Measurements from ENCODE around the gene FOXO6. TPM values are rescaled to one million over a fixed set of nuclear protein-coding genes. Genes with fewer than 3 reads are reported as not detected.

Gene FOXO6
- total RNA-seq, 1 experiment from 2014 or later: 5.4 TPM

GRCh38 chr1:41390166-41390565 lies 28.9 kb downstream of the FOXO6 start (continued):
- TF ChIP-seq ZNF512 (CRISPR knock-in tag; IDR thresholded peaks at IDR 0.05; ENCODE audit: borderline replicate concordance): no peak
- no peak for TF ChIP-seq JAZF1 (CRISPR knock-in tag; IDR thresholded peaks at IDR 0.05)
- TF ChIP-seq ZNF396 (CRISPR knock-in tag; IDR thresholded peaks at IDR 0.05; ENCODE audit: borderline replicate concordance): no peak
- no peak for TF ChIP-seq ZNF317 (CRISPR knock-in tag; IDR thresholded peaks at IDR 0.05; ENCODE audit: borderline replicate concordance, low read depth)
- TF ChIP-seq ZNF671 (CRISPR knock-in tag; IDR thresholded peaks at IDR 0.05): no peak
- no peak for TF ChIP-seq NFATC4 (CRISPR knock-in tag; IDR thresholded peaks at IDR 0.05)
- TF ChIP-seq, protein P1, sequence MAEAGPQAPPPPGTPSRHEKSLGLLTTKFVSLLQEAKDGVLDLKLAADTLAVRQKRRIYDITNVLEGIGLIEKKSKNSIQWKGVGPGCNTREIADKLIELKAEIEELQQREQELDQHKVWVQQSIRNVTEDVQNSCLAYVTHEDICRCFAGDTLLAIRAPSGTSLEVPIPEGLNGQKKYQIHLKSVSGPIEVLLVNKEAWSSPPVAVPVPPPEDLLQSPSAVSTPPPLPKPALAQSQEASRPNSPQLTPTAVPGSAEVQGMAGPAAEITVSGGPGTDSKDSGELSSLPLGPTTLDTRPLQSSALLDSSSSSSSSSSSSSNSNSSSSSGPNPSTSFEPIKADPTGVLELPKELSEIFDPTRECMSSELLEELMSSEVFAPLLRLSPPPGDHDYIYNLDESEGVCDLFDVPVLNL (CRISPR knock-in tag; IDR thresholded peaks at IDR 0.05; ENCODE audit: borderline replicate concordance, low read depth): no peak

DNA sequence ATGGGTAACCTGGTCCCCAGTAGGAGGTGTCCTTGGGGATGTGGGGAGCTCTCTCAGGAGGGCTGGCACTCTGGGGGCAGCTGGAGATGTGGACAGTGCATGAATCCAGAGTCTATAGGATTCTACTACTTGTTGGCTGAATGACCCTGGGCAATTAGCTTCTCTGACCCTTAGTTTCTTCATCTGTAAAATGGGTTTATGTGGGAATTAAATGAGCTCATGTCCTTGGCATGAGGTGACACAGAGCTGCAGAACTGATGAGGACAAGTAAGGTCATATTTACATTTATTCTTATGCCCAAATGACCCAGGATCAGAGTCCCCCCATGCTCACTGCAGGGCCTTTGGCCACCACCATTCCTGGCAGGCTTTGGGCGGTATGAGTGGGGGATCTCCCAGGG lies 29.3 kb downstream of the FOXO6 start:
- CTCF ChIA-PET: interaction anchor here (0.8 kb wide), 1 partner anchor 20 kb away, joined by 3 read pairs; no protein-coding TSS in a partner anchor
- peaks cover 10% of the 10 kb centered on the region for H3K27me3 Mint-ChIP-seq (ENCODE audit: low read depth)

DNA sequence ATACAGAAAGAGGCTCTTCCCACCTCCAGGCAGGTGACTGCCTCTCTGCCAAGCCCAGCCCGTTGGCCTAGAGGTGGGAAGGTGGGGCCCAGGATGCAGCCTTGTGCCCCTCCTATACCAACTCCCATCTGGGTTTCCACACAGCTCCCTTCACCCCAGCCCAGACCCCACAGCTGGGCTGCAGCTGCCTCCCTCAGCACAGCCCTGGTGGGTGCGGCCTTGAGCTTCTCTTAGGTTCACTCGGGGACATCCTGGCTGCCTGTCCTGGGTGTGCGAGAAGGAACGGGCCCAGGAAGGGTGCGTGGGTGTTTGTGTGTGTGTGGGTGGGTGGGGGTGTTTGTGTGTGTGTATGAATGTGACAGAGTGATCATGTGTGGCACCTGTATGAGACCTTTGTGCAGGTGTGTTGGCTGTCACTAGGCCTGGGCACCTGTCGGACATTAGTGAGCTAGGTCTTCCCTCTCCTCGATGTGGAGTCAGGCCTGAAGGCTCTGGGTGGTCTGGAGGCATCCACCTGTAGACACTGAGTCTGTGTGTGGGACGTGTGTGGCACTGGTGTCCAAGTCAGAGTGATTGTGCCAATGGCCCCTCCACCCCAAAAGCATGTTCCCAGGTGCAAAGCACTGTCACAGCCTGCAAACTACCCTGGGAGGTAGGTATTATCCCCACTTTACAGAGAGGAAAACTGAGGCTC lies 30.7 kb downstream of the FOXO6 start:
- H3K9me3 Mint-ChIP-seq: no peaks in the 10 kb centered on the region
- DNase-seq (ENCODE audit: low spot score) (no peak), ATAC-seq (no peak)
- no peaks in the 10 kb centered on the region; the same call in 1 of the 2 replicates for H3K27me3 Mint-ChIP-seq (ENCODE audit: low read depth)
- H3K36me3 Mint-ChIP-seq: no peaks in the 10 kb centered on the region
- ChIA-PET POLR2A (interaction anchor here (0.6 kb wide), 1 partner anchor 30 kb away, joined by 4 read pairs; no protein-coding TSS in a partner anchor), CTCF (interaction anchor here (0.9 to 5.2 kb wide), 4 partner anchors 25 to 92 kb away, joined by 3 to 106 read pairs (median 25); partner anchors contain the start of genes EDN2 and FOXO6)
- no peak overlapping the region for H3K4me3 Mint-ChIP-seq
- H3K27ac Mint-ChIP-seq: no peak overlapping the region
- H3K4me1 Mint-ChIP-seq: peaks cover 65% of the 10 kb centered on the region
- TF ChIP-seq MLX (CRISPR knock-in tag; IDR thresholded peaks at IDR 0.05) (no peak), ZMAT4 (CRISPR knock-in tag; IDR thresholded peaks at IDR 0.05) (no peak), SMAD3 (CRISPR knock-in tag; IDR thresholded peaks at IDR 0.05; ENCODE audit: borderline replicate concordance) (no peak), GRHL2 (CRISPR knock-in tag; IDR thresholded peaks at IDR 0.05; ENCODE audit: insufficient replicate concordance, severe bottlenecking) (no peak), ZNF317 (CRISPR knock-in tag; IDR thresholded peaks at IDR 0.05; ENCODE audit: borderline replicate concordance, low read depth) (no peak), USF1 (CRISPR knock-in tag; IDR thresholded peaks at IDR 0.05) (no peak), ZNF219 (CRISPR knock-in tag; IDR thresholded peaks at IDR 0.05; ENCODE audit: borderline replicate concordance) (no peak), ZNF512 (CRISPR knock-in tag; IDR thresholded peaks at IDR 0.05; ENCODE audit: borderline replicate concordance) (no peak), NR2C2 (CRISPR knock-in tag; IDR thresholded peaks at IDR 0.05) (no peak), TEAD4 (CRISPR knock-in tag; IDR thresholded peaks at IDR 0.05) (no peak)
- TF ChIP-seq, protein P2, sequence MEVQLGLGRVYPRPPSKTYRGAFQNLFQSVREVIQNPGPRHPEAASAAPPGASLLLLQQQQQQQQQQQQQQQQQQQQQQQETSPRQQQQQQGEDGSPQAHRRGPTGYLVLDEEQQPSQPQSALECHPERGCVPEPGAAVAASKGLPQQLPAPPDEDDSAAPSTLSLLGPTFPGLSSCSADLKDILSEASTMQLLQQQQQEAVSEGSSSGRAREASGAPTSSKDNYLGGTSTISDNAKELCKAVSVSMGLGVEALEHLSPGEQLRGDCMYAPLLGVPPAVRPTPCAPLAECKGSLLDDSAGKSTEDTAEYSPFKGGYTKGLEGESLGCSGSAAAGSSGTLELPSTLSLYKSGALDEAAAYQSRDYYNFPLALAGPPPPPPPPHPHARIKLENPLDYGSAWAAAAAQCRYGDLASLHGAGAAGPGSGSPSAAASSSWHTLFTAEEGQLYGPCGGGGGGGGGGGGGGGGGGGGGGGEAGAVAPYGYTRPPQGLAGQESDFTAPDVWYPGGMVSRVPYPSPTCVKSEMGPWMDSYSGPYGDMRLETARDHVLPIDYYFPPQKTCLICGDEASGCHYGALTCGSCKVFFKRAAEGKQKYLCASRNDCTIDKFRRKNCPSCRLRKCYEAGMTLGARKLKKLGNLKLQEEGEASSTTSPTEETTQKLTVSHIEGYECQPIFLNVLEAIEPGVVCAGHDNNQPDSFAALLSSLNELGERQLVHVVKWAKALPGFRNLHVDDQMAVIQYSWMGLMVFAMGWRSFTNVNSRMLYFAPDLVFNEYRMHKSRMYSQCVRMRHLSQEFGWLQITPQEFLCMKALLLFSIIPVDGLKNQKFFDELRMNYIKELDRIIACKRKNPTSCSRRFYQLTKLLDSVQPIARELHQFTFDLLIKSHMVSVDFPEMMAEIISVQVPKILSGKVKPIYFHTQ (CRISPR knock-in tag; IDR thresholded peaks at IDR 0.05): no peak
- TF ChIP-seq, protein P3, sequence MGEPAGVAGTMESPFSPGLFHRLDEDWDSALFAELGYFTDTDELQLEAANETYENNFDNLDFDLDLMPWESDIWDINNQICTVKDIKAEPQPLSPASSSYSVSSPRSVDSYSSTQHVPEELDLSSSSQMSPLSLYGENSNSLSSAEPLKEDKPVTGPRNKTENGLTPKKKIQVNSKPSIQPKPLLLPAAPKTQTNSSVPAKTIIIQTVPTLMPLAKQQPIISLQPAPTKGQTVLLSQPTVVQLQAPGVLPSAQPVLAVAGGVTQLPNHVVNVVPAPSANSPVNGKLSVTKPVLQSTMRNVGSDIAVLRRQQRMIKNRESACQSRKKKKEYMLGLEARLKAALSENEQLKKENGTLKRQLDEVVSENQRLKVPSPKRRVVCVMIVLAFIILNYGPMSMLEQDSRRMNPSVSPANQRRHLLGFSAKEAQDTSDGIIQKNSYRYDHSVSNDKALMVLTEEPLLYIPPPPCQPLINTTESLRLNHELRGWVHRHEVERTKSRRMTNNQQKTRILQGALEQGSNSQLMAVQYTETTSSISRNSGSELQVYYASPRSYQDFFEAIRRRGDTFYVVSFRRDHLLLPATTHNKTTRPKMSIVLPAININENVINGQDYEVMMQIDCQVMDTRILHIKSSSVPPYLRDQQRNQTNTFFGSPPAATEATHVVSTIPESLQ (CRISPR knock-in tag; IDR thresholded peaks at IDR 0.05): no peak
- TF ChIP-seq, protein P4, sequence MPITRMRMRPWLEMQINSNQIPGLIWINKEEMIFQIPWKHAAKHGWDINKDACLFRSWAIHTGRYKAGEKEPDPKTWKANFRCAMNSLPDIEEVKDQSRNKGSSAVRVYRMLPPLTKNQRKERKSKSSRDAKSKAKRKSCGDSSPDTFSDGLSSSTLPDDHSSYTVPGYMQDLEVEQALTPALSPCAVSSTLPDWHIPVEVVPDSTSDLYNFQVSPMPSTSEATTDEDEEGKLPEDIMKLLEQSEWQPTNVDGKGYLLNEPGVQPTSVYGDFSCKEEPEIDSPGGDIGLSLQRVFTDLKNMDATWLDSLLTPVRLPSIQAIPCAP (CRISPR knock-in tag; IDR thresholded peaks at IDR 0.05): no peak

More for the DNA sequence above, 29.3 kb downstream of the FOXO6 start:
- no peak for TF ChIP-seq GABPB1 (CRISPR knock-in tag; IDR thresholded peaks at IDR 0.05)
- TF ChIP-seq TEAD1 (CRISPR knock-in tag; IDR thresholded peaks at IDR 0.05): no peak
- TF ChIP-seq ZNF232 (CRISPR knock-in tag; IDR thresholded peaks at IDR 0.05): no peak
- Mint-ChIP-seq H3K9me3 (no peaks in the 10 kb centered on the region), H3K4me1 (peaks cover 62% of the 10 kb centered on the region), H3K27ac (no peak overlapping the region), H3K36me3 (no peaks in the 10 kb centered on the region), H3K4me3 (no peak overlapping the region)
- ATAC-seq (no peak), DNase-seq (ENCODE audit: low spot score) (no peak)
- POLR2A ChIA-PET: no interaction called here
